Neural cell (in vitro differentiated cells): ENCODE results near the gene TNS2.

ENCODE experiments used
- EP300 ChIP-seq: fragments of 450-650 bp; conservative IDR thresholded peaks from 2 replicates; pipeline ENCODE4 v1.6.1; 2014; ENCODE audit warnings: antibody characterized with exemption, mild to moderate bottlenecking, moderate library complexity; ENCODE audit not compliant: poor library complexity, severe bottlenecking
- EZH2 ChIP-seq: fragments of 200-600, 300-800 bp; shearing (Covaris generic), sonication (generic); IDR thresholded peaks from 2 replicates; pipeline ENCODE4 v1.6.1; 2014; ENCODE audit warnings: antibody characterized with exemption, low read length, borderline replicate concordance, mild to moderate bottlenecking; ENCODE audit not compliant: insufficient read depth, poor library complexity, severe bottlenecking
- POLR2AphosphoS5 ChIP-seq: IDR thresholded peaks from 2 replicates; pipeline ENCODE4 v1.6.1; 2012
- RAD21 ChIP-seq: fragments of 450-650 bp; conservative IDR thresholded peaks from 2 replicates; pipeline ENCODE4 v1.6.1; 2014; ENCODE audit warnings: antibody characterized with exemption, mild to moderate bottlenecking, moderate library complexity
- SMC3 ChIP-seq: fragments of 450-650 bp; conservative IDR thresholded peaks from 2 replicates; pipeline ENCODE4 v1.6.1; 2014; ENCODE audit warnings: antibody characterized with exemption, mild to moderate bottlenecking, moderate library complexity; ENCODE audit not compliant: poor library complexity
- TAF1 ChIP-seq: IDR thresholded peaks from 2 replicates; pipeline ENCODE4 v1.6.1; 2012; ENCODE audit warnings: low read depth
- TF ChIP-seq, protein P1 (sequence below): fragments of 450-650 bp; IDR thresholded peaks from 2 replicates; pipeline ENCODE4 v1.5.1; 2014; ENCODE audit warnings: antibody characterized with exemption, mild to moderate bottlenecking, moderate library complexity; ENCODE audit not compliant: poor library complexity, severe bottlenecking
- TF ChIP-seq, protein P2 (sequence below): IDR thresholded peaks from 2 replicates; pipeline ENCODE4 v1.6.1; 2012; ENCODE audit warnings: borderline replicate concordance

DNA sequence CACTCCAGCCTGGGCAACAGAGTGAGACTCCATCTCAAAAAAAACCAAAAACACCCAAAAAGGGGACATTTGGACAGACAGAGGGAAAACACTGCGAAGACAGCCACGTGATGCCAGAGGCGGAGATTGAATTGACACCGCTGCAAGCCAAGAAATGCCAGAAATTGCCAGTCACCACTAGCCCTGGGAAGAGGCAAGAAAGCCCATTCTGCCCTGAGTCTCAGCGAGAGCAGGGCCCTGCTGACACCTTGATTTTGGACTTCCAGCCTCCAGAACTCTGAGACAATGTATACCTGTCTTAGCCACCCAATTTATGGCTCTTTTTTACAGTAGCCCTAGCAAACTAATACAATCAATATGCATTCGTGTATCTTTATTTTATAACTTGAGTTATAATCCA is 40.2 kb downstream of the TNS2 start:
- TF ChIP-seq, protein P1, sequence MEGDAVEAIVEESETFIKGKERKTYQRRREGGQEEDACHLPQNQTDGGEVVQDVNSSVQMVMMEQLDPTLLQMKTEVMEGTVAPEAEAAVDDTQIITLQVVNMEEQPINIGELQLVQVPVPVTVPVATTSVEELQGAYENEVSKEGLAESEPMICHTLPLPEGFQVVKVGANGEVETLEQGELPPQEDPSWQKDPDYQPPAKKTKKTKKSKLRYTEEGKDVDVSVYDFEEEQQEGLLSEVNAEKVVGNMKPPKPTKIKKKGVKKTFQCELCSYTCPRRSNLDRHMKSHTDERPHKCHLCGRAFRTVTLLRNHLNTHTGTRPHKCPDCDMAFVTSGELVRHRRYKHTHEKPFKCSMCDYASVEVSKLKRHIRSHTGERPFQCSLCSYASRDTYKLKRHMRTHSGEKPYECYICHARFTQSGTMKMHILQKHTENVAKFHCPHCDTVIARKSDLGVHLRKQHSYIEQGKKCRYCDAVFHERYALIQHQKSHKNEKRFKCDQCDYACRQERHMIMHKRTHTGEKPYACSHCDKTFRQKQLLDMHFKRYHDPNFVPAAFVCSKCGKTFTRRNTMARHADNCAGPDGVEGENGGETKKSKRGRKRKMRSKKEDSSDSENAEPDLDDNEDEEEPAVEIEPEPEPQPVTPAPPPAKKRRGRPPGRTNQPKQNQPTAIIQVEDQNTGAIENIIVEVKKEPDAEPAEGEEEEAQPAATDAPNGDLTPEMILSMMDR, result no peak
- TF ChIP-seq EP300 (no peak), TAF1 (no peak), POLR2AphosphoS5 (no peak), EZH2 (no peak), RAD21 (no peak), SMC3 (no peak)
- TF ChIP-seq, protein P2, sequence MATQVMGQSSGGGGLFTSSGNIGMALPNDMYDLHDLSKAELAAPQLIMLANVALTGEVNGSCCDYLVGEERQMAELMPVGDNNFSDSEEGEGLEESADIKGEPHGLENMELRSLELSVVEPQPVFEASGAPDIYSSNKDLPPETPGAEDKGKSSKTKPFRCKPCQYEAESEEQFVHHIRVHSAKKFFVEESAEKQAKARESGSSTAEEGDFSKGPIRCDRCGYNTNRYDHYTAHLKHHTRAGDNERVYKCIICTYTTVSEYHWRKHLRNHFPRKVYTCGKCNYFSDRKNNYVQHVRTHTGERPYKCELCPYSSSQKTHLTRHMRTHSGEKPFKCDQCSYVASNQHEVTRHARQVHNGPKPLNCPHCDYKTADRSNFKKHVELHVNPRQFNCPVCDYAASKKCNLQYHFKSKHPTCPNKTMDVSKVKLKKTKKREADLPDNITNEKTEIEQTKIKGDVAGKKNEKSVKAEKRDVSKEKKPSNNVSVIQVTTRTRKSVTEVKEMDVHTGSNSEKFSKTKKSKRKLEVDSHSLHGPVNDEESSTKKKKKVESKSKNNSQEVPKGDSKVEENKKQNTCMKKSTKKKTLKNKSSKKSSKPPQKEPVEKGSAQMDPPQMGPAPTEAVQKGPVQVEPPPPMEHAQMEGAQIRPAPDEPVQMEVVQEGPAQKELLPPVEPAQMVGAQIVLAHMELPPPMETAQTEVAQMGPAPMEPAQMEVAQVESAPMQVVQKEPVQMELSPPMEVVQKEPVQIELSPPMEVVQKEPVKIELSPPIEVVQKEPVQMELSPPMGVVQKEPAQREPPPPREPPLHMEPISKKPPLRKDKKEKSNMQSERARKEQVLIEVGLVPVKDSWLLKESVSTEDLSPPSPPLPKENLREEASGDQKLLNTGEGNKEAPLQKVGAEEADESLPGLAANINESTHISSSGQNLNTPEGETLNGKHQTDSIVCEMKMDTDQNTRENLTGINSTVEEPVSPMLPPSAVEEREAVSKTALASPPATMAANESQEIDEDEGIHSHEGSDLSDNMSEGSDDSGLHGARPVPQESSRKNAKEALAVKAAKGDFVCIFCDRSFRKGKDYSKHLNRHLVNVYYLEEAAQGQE, result no peak
